ENCODE measurements around the gene SCYGR7. TPM values are rescaled to one million over a fixed set of nuclear protein-coding genes. Genes with fewer than 3 reads are reported as not detected.
"Not testable (repeated sequence)": the region's sequence is repeated elsewhere in the genome, so short reads cannot be mapped to it uniquely, and the experiment has no call there.

The SCYGR7 gene
- total RNA-seq, 1 donor from 2014 or later: not detected

GRCh38 chr2:227724394-227725039 lies 3.6 kb upstream of the SCYGR7 start, which contains the start of gene SCYGR6:
Gene SCYGR6, minus strand, starts transcription at chr2:227724757. Its CDS starts 0 bp downstream, at chr2:227724757.
- no peaks in the 10 kb centered on the region for H3F3A ChIP-seq (ENCODE audit: low read depth)
- no peaks in the 10 kb centered on the region for H3K9me3 Mint-ChIP-seq
- H3K27me3 Mint-ChIP-seq (ENCODE audit: insufficient read depth, low read depth): peaks cover 3% of the 10 kb centered on the region
- no peak within 1 kb of the TSS for H3K4me2 ChIP-seq
- H3K4me1 Mint-ChIP-seq: no peaks in the 10 kb centered on the region
- H3K9ac ChIP-seq: no peak within 1 kb of the TSS
- H3K27ac Mint-ChIP-seq: no peak within 1 kb of the TSS
- no peak within 1 kb of the TSS for H2AFZ ChIP-seq (replicated peaks)
- no peaks in the 10 kb centered on the region for H3K36me3 Mint-ChIP-seq
- H3K79me2 ChIP-seq (ENCODE audit: low read depth): no peaks in the 10 kb centered on the region
- H3K27ac ChIP-seq: no peak within 1 kb of the TSS
- H3K4me1 ChIP-seq: no peaks in the 10 kb centered on the region
- no peak within 1 kb of the TSS for H3K4me3 Mint-ChIP-seq
- no peaks in the 10 kb centered on the region for H3K36me3 ChIP-seq
- H3K9me3 ChIP-seq (ENCODE audit: low read depth): no peaks in the 10 kb centered on the region
- H3K4me3 ChIP-seq: no peak within 1 kb of the TSS
- no peak for DNase-seq (ENCODE audit: low spot score)
- H3K27me3 ChIP-seq: no peaks in the 10 kb centered on the region
- no peaks in the 10 kb centered on the region for H4K20me1 ChIP-seq (ENCODE audit: low read depth)
- TF ChIP-seq EZH2 (IDR thresholded peaks at IDR 0.05): no peak
- TF ChIP-seq EZH2phosphoT487 (IDR thresholded peaks at IDR 0.05): no peak
- TF ChIP-seq CTCF (IDR thresholded peaks at IDR 0.05): no peak

DNA sequence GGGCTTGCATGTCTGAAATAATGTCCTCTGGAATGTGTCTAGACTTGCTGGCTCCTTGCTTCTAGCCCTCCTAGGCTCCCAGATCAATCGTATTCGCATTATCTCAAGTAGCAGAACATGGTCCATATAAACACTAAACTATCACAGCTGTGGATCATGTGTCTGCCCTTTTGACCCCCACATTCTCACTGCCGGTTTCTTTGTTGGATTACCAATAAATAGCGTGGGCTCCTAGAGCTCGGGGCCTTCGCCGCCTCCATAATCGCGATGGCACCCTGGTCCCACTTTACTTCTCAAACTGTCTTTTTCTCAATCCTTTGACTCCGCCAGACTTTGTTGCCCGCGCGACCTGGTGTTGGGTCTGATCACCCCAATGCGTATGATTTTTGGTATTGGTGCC lies 11.2 kb downstream of the SCYGR7 start:
- Histone ChIP-seq H3F3A (ENCODE audit: low read depth) (no peaks in the 10 kb centered on the region), H3K9me3 (ENCODE audit: low read depth) (no peaks in the 10 kb centered on the region), H3K4me1 (no peaks in the 10 kb centered on the region), H3K4me2 (no peak overlapping the region), H3K4me3 (no peak overlapping the region), H3K27me3 (no peaks in the 10 kb centered on the region), H3K36me3 (no peaks in the 10 kb centered on the region), H3K79me2 (ENCODE audit: low read depth) (no peaks in the 10 kb centered on the region), H4K20me1 (ENCODE audit: low read depth) (no peaks in the 10 kb centered on the region), H3K9ac (no peak overlapping the region), H2AFZ (replicated peaks) (no peak overlapping the region), H3K27ac (no peak overlapping the region)
- Mint-ChIP-seq H3K4me3 (no peak overlapping the region), H3K4me1 (peaks cover 2% of the 10 kb centered on the region), H3K27me3 (ENCODE audit: insufficient read depth, low read depth) (peaks cover 3% of the 10 kb centered on the region), H3K9me3 (no peaks in the 10 kb centered on the region), H3K27ac (no peak overlapping the region), H3K36me3 (no peaks in the 10 kb centered on the region)
- TF ChIP-seq EZH2phosphoT487 (IDR thresholded peaks at IDR 0.05): no peak
- no peak for TF ChIP-seq CTCF (IDR thresholded peaks at IDR 0.05)
- no peak for TF ChIP-seq EZH2 (IDR thresholded peaks at IDR 0.05)
- no peak for DNase-seq (ENCODE audit: low spot score)

DNA sequence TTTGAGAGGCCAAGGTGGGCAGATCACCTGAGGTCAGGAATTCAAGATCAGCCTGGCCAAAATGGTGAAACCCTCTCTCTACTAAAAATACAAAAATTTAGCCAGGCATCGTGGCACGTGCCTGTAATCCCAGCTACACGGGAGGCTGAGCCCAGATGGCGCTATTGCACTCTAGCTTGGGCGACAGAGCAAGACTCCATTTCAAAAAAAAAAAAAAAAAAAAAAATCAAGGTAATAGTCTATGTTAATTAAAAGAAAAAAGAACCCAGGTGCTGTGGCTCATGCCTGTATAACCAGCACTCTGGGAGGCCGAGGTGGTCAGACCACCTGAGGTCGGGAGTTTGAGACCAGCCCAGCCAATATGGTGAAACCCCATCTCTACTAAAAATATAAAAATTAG lies 12.6 kb downstream of the SCYGR7 start:
- DNase-seq (ENCODE audit: low spot score): peak; percentile 41
- H3K4me3 Mint-ChIP-seq; H3K27me3 ChIP-seq; H3K9ac ChIP-seq; H3K36me3 Mint-ChIP-seq; H3K27me3 Mint-ChIP-seq (ENCODE audit: insufficient read depth, low read depth); H4K20me1 ChIP-seq (ENCODE audit: low read depth); H3F3A ChIP-seq (ENCODE audit: low read depth); H3K9me3 Mint-ChIP-seq; H3K4me2 ChIP-seq; H2AFZ ChIP-seq (replicated peaks); H3K27ac Mint-ChIP-seq; H3K4me3 ChIP-seq; H3K9me3 ChIP-seq (ENCODE audit: low read depth); H3K27ac ChIP-seq; H3K79me2 ChIP-seq (ENCODE audit: low read depth); H3K36me3 ChIP-seq; H3K4me1 Mint-ChIP-seq; H3K4me1 ChIP-seq: not testable (repeated sequence)
- peak; percentile 44 for TF ChIP-seq CTCF (IDR thresholded peaks at IDR 0.05)
